ENCODE results near the gene PMP22. TPM values are rescaled to one million over a fixed set of nuclear protein-coding genes. Genes with fewer than 3 reads are reported as not detected.

Gene PMP22
- total RNA-seq, 2 donors from 2014 or later = 0.53 TPM; not detected in 1

- Mint-ChIP-seq H3K36me3 (peaks cover 7 to 12% of the 10 kb centered on the region in 2 donors), H3K9me3 (peaks cover 5 to 6% of the 10 kb centered on the region in 2 donors), H3K27ac (peak overlapping the region in 1 of 2 donors; percentile 15)
- ATAC-seq (no peak), DNase-seq (ENCODE audit: low spot score in 2 of 2) (no peak)
Measured at GRCh38 chr17:15284537-15284936, 19.4 kb upstream of the PMP22 start.

GRCh38 chr17:15284107-15284506 is 19.0 kb upstream of the PMP22 start:
- ATAC-seq (no peak), DNase-seq (ENCODE audit: low spot score in 2 of 2) (no peak)
- no peak overlapping the region for H3K27ac Mint-ChIP-seq
- peaks cover 7 to 12% of the 10 kb centered on the region in 2 donors for H3K36me3 Mint-ChIP-seq
- peaks cover 5 to 6% of the 10 kb centered on the region in 2 donors for H3K9me3 Mint-ChIP-seq

GRCh38 chr17:15281909-15282308 is 16.8 kb upstream of the PMP22 start:
- ATAC-seq (peak in 1 of 2 donors; percentile 88), DNase-seq (ENCODE audit: low spot score in 2 of 2) (no peak)
- no peak overlapping the region for H3K27ac Mint-ChIP-seq
- peaks cover 5 to 6% of the 10 kb centered on the region in 2 donors for H3K9me3 Mint-ChIP-seq
- H3K36me3 Mint-ChIP-seq = peaks cover 7 to 12% of the 10 kb centered on the region in 2 donors

- Mint-ChIP-seq H3K36me3 (peaks cover 7 to 12% of the 10 kb centered on the region in 2 donors), H3K27ac (no peak overlapping the region)
- ATAC-seq = peak; percentile 48 to 54
Measured at GRCh38 chr17:15278924-15279477, 13.9 kb upstream of the PMP22 start.

GRCh38 chr17:15278380-15278779 is 13.3 kb upstream of the PMP22 start:
- Mint-ChIP-seq H3K9me3 (peaks cover 3 to 11% of the 10 kb centered on the region in 2 donors), H3K27ac (no peak overlapping the region), H3K36me3 (peaks cover 7% of the 10 kb centered on the region in 2 donors)
- ATAC-seq = no peak
- DNase-seq (ENCODE audit: low spot score in 2 of 2) = no peak

More at GRCh38 chr17:15278924-15279477, 13.9 kb upstream of the PMP22 start:
- DNase-seq (ENCODE audit: low spot score in 2 of 2) = no peak
- peaks cover 6 to 9% of the 10 kb centered on the region in 2 donors for H3K9me3 Mint-ChIP-seq

- Mint-ChIP-seq H3K27ac (no peak overlapping the region), H3K36me3 (no peaks in the 10 kb centered on the region), H3K9me3 (peaks cover 5 to 9% of the 10 kb centered on the region in 2 donors)
- ATAC-seq (no peak), DNase-seq (ENCODE audit: low spot score in 2 of 2) (no peak)
Measured at GRCh38 chr17:15274017-15274416, 8.9 kb upstream of the PMP22 start.

- ATAC-seq (no peak), DNase-seq (ENCODE audit: low spot score in 2 of 2) (no peak)
- Mint-ChIP-seq H3K27ac (no peak overlapping the region), H3K36me3 (no peaks in the 10 kb centered on the region), H3K9me3 (peaks cover 5 to 9% of the 10 kb centered on the region in 2 donors)
Measured at GRCh38 chr17:15273141-15273793, 8.1 kb upstream of the PMP22 start.

- ATAC-seq (no peak), DNase-seq (ENCODE audit: low spot score in 2 of 2) (no peak)
- Mint-ChIP-seq H3K27ac (no peak overlapping the region), H3K36me3 (no peaks in the 10 kb centered on the region), H3K9me3 (peaks cover 5 to 9% of the 10 kb centered on the region in 2 donors)
Measured at GRCh38 chr17:15271741-15272140, 6.6 kb upstream of the PMP22 start.

GRCh38 chr17:15270628-15271381 is 5.7 kb upstream of the PMP22 start:
- Mint-ChIP-seq H3K36me3 (no peaks in the 10 kb centered on the region), H3K9me3 (peaks cover 5 to 9% of the 10 kb centered on the region in 2 donors), H3K27ac (no peak overlapping the region)
- ATAC-seq = peak in 1 of 2 donors; percentile 77
- no peak for DNase-seq (ENCODE audit: low spot score in 2 of 2)

- Mint-ChIP-seq H3K27ac (no peak overlapping the region), H3K9me3 (peaks cover 5 to 8% of the 10 kb centered on the region in 2 donors), H3K36me3 (no peaks in the 10 kb centered on the region)
- ATAC-seq = no peak
- DNase-seq (ENCODE audit: low spot score in 2 of 2) = no peak
Measured at GRCh38 chr17:15269780-15270089, 4.6 kb upstream of the PMP22 start.

GRCh38 chr17:15269087-15269779 is 4.1 kb upstream of the PMP22 start:
- no peak overlapping the region for H3K27ac Mint-ChIP-seq
- H3K36me3 Mint-ChIP-seq = no peaks in the 10 kb centered on the region
- ATAC-seq (no peak), DNase-seq (ENCODE audit: low spot score in 2 of 2) (no peak)
- peaks cover 5 to 6% of the 10 kb centered on the region in 2 donors for H3K9me3 Mint-ChIP-seq

- ATAC-seq = no peak
- no peaks in the 10 kb centered on the region for H3K36me3 Mint-ChIP-seq
- peaks cover under 1 to 5% of the 10 kb centered on the region in 2 donors for H3K9me3 Mint-ChIP-seq
- DNase-seq (ENCODE audit: low spot score in 2 of 2) = no peak
- no peak overlapping the region for H3K27ac Mint-ChIP-seq
Measured at GRCh38 chr17:15268461-15268860, 3.3 kb upstream of the PMP22 start.

GRCh38 chr17:15267996-15268395 is 2.9 kb upstream of the PMP22 start:
- ATAC-seq = no peak
- no peak overlapping the region for H3K27ac Mint-ChIP-seq
- DNase-seq (ENCODE audit: low spot score in 2 of 2) = no peak
- H3K36me3 Mint-ChIP-seq = no peaks in the 10 kb centered on the region
- peaks cover 0 to 5% of the 10 kb centered on the region in 2 donors for H3K9me3 Mint-ChIP-seq

- no peaks in the 10 kb centered on the region for H3K36me3 Mint-ChIP-seq
- no peak for DNase-seq (ENCODE audit: low spot score in 2 of 2)
- no peak for ATAC-seq
- no peaks in the 10 kb centered on the region for H3K9me3 Mint-ChIP-seq
- no peak overlapping the region for H3K27ac Mint-ChIP-seq
Measured at GRCh38 chr17:15266325-15267125, 1.4 kb upstream of the PMP22 start.

- no peak for ATAC-seq
- Mint-ChIP-seq H3K36me3 (no peaks in the 10 kb centered on the region), H3K9me3 (no peaks in the 10 kb centered on the region), H3K27ac (no peak overlapping the region)
- no peak for DNase-seq (ENCODE audit: low spot score in 2 of 2)
Measured at GRCh38 chr17:15264542-15264941, 584 bp downstream of the PMP22 start.

GRCh38 chr17:15263680-15264079 is 1.4 kb downstream of the PMP22 start:
- ATAC-seq = no peak
- Mint-ChIP-seq H3K27ac (no peak overlapping the region), H3K36me3 (no peaks in the 10 kb centered on the region), H3K9me3 (no peaks in the 10 kb centered on the region)
- DNase-seq (ENCODE audit: low spot score in 2 of 2) = no peak
